NCI-H1417 (cell line): ENCODE results near the gene PARD3.
A peak's percentile ranks its signal among the peaks of the same experiment; 100 is the strongest.
"Not testable (repeated sequence)": the region's sequence is repeated elsewhere in the genome, so short reads cannot be mapped to it uniquely, and the experiment has no call there.

Experiments
- DNase-seq, 3 experiments: peaks; one replicate each; lab custom pipeline; 2025; lab: John Stamatoyannopoulos, UW

Gene PARD3

DNA sequence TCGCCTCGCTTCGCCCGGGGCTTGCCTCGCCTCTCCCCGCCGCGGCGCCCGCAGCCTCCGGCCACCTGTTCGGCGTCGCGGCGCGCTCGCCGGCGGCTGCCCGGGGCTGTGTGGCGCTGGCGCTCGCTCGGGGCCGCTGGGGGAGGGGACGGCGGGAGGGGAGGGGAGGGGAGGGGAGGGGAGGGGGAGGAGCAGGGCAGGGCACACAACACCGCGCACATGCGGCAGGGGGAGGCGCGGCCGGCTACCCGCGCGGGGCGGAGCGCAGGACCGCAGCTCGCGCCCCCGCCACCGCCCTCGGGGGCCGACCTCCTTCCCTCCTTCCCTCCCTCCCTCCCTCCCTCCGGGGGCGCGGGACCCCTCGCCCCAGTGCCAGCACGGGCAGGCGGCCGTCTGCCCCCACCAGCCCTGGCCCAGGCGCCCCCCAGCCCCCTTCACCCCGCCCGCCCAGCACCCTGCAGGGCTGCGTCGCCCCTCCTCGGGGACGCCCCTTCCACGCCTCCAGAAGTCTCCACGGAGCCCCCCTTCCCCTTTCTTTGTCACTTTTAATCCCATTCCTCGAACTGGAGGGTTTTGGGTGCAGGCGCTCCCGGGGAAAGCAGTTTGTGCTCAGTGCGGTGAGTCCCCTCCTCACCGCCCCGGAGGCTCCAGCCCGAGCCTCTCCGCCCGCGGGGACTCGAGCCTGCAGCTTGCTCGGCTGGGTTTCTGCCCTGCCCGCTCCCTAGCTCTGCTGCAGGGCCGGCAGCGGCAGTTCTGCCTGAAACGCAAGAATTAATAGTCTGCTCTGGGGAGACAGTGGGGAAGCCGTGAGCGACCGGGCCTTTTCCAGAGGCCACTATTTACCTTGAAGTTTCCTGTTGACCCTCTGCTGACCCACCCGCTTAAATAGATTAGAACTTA, at the start of gene PARD3:
Gene PARD3, minus strand, starts transcription at position 112 of the 900 bp plus-strand sequence. CDS start 301 bp downstream, outside the sequence.
- peak in 2 of 3 experiments; percentile 68 to 72 for DNase-seq

DNA sequence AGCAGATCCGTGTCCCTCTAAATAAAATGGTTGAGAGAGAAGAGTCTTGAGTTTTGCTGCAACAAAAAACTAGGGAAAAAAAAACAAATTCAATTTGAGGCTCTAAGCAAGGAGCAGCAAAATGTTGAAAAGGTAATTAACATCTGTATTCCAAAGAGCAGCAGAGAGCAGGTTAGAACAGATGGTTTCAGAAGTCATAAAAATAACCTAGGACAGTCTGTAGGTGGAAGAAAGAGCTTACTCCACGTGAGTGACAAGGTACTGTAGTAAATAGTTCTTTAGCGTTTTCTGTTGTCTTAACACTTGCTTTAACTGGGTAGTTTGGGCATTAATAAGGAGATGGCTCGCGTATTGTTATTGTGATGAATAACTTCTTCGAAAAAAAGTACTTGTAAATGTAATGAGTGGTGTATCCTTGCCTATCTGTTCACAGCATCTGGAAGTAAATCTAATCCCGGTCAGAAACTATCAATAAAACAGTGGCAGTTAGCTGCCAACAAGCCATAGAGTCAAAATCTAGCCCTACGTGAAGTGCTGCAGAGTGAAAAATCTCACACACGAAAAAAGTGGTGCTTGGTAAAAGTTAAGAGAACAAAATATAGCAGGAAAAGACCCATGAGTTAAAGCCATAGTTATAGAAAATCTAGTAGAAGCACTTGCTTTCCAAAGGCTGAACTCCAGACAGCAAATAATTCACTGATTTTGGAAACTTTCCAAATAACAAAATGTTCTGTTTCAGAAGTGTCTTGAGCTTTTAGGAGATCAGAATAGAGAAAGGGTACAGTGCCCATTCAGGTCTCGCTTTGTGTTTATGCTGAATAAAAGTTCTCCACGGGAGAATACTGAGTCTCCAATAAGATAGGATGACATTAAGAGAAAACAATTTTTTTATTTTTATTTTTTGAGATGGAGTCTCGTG, 49.3 kb upstream of the PARD3 start:
- DNase-seq = no peak

GRCh38 chr10:34862892-34863291, 47.8 kb upstream of the PARD3 start:
- DNase-seq = peak in 2 of 3 experiments; percentile 2 to 25

GRCh38 chr10:34861293-34862021, 46.4 kb upstream of the PARD3 start:
- peak; percentile 43 to 78 (median 74) for DNase-seq

- no peak for DNase-seq
Measured at GRCh38 chr10:34859170-34859569, 44.1 kb upstream of the PARD3 start.

DNA sequence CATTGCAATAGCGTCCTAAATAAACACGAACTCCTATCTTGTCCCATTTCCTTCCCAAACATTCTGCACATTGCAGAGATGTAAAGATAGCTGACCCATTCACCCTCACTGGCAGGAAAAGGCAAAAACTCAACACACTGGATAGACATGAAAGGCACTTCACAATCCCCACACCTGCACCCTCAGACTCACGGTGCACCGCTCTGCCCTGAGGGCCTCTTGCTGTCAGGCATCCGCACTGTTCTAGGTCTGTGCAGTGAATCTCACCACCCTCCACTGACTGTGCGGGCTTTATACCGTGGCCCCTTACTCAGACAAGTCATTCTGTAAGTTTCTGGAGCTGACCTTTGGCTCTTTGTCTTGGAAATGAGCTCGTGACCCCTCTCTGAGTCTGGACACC, 42.9 kb upstream of the PARD3 start:
- DNase-seq = no peak

GRCh38 chr10:34854147-34854601, 39.1 kb upstream of the PARD3 start:
- peak in 1 of 3 experiments; percentile 10 for DNase-seq

- no peak for DNase-seq
Measured at GRCh38 chr10:34853357-34853756, 38.3 kb upstream of the PARD3 start.

DNA sequence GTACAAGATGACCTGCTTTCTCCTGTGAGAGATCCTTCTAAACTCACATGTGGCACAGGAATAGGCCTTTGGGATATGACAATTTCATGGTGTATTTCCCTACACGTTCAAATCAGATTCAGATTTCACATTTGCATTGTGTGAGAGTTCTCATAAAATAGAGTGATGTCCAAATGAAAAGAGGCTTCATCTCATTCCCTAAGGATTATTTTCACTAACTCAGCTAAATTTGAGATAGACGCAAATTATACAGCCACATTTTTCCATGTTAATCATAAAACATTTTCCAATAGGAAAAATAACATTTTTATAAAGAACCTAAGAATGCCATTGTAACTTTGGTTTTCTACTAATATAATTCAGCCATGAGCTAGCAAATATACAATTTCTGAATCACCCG, 35.5 kb upstream of the PARD3 start:
- no peak for DNase-seq

DNA sequence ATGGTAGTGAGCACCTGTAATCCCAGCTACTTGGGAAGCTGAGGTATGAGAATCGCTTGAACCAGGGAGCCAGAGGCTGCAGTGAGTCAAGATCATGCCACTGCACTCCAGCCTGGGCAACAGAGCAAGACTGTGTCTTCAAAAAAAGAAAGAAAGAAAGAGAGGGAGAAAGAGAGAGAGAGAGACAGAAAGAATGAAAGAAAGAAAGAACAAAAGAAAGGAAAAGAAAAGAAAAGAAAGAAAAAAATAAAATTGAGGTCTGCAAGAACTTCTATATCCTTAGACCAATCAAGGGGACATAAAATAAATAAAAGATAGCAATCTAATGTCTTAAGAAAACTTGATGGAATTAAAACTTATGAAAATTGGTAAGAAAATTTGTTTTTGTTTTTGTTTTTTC, 34.9 kb upstream of the PARD3 start:
- DNase-seq = no peak

DNA sequence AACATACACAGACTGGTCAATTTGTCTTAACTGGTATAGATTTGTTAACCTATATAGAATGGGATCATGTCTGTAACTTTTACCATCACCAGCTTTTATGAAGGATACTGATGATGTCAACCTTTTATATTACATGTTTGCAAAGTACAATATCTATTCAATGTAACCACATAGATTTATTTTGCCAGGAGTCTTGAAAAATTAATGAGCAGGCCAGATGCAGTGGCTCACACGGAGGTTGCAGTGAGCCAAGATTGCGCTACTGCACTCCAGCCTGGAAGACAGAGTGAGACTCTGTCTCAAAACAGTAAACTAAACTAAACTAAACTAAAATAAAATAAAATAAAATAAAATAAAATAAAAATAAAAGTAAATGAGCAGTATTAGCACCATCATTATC, 30.0 kb upstream of the PARD3 start:
- no peak for DNase-seq

DNA sequence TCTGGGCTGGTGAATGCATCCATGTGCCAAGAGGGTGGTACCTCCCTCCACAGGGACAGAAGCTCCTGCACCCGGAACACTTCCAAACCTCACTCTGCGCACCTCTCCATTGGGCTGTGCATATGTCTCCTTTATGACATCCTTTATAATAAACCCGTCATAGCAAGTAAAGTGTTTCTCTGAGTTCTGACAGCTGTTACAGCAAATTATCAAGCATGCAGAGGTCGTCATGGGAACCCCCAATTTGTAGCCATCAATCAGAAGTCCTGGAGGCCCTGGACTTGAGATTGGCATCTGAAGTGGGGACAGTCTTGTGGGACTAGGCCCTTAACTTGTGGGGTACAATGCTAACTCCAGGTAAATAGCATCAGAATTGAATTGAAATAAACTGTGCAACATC, 29.4 kb upstream of the PARD3 start:
- DNase-seq = peak in 1 of 3 experiments; percentile 5

- not testable (repeated sequence) for DNase-seq
Measured at GRCh38 chr10:34843470-34843869, 28.4 kb upstream of the PARD3 start.

- no peak for DNase-seq
Measured at GRCh38 chr10:34838366-34838900, 23.3 kb upstream of the PARD3 start.

GRCh38 chr10:34835908-34836508, 20.9 kb upstream of the PARD3 start:
- DNase-seq = no peak

DNA sequence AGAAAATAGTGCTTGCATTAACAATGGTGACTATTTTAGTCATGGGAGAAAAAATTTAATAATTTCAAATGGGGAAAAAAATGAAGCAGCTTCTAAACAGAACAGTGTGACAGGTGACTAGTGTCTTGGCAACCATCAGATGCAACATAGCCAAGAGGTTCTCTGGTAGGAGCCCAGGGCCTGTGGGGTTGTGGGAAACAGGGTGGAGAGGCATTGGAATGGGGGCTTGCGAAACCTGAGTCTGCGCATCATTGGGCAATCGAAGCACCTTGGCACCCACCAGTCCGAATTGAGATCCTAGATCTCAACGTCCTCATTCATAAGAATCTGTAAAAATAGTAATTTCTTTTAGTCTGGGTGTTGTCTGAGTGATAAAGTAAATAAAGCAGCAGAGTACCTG, 19.2 kb upstream of the PARD3 start:
- no peak for DNase-seq

- no peak for DNase-seq
Measured at GRCh38 chr10:34830217-34830822, 15.2 kb upstream of the PARD3 start.

DNA sequence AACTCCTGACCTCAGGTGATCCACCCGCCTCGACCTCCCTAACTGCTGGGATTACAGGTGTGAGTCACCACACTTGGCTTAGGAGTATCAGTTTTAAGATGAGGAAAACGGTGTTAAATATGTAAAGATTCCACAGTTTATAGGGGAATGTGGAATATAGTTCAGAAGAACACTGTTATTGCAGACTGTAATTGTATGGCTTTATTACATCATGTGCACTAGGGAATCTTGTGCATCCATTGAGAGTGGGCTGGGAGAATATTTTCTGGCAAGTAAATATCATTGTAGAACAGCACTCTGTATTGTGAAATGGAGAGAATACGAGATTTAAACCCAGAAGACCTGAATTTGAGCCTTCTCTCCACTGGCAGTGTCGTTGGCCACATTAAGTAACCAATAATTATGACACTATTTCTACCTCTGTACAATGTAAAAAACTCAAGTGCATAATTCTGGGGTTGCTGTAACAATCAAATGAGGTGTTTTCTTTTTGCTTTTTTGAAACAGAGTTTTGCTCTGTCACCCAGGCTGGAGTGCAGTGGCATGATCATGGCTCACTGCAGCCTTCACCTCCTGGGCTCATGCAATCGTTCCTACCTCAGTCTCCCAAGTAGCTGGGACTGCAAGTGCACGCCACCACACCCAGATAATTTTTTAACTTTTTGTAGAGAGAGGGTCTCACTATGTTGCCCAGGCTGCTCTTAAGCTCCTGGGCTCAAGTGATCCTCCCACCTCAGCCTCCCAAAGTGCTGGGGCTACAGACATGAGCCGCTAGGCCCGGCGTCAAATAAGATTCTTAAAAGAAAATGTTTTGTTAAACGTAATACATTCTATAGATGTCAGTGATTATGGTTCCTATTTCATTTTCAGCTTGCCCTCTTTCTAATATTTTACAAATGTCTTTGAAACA, 12.0 kb upstream of the PARD3 start:
- DNase-seq = peak in 1 of 3 experiments; percentile 9

DNA sequence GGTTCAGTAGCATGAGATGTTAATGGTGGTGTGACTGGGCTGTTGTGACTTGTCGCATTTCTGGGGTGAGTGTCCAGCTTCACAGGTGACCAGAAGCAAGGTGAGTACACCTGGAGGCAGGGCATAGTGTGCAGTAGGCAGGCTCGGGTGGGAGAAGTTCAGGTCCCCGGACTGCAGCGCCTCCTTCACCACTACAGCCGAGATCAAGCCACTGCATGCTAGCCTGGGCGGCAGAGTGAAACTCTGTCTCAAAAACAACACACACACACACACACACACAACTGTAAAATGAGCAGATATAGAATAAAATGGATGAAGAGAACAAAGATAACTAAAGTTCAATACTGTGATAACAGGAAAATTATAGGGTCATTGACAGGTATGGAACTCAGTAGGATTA, 11.1 kb upstream of the PARD3 start:
- DNase-seq = no peak

- DNase-seq = no peak
Measured at GRCh38 chr10:34825414-34825813, 10.3 kb upstream of the PARD3 start.
